NCI-H1436 treated with DMSO at 0.1 percent for 48 hours (cell line): ENCODE measurements around the gene THRB.

Source experiments
- DNase-seq: peaks from one replicate; lab custom pipeline; 2025; lab: John Stamatoyannopoulos, UW

Gene THRB

DNA sequence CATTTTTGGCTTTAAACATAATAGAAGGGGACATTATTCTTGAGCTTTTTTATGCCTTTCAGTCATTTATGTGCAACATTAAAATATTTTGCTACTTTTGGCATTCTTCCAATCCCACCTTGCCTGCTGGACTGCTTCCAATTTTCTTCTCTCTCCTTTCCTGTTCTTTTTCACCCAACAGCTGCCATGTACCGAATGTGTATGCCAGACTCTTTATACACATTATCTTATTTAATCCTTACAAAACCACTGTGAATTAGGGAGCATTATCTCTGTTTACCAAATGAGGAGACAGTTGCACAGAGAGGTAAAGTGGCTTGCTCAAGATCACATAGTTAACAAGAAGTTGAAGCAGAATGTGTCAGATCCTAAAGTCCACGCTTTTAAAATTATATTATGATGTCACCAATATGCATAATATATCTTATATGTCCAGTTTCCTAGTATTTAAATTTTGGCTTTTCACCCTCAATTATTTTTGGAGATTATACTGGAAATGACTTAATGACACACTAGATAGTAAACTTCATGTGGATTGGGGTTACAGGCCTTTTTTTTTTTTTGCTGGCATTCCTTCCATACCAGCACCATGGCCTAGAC lies 231.5 kb downstream of the THRB start:
- DNase-seq = no peak

DNA sequence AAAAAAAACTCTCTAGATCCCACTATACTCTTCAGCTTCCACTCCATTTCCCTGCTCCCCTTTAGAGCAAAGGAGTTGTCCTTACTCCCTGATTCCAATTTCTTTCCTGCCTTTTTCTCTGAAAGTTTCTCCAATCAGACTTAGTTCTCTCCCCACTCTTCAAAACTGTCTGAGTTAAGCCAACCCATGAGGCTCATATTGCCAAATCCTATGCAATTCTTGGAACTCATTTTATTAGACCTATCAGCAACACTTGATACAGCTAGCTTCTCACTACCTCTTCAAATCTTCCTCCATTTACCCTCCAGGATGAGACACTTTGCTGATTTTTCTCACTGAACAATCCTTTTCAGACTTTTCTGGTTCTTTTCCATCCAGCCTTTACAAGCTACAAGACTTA lies 233.1 kb downstream of the THRB start:
- no peak for DNase-seq

DNA sequence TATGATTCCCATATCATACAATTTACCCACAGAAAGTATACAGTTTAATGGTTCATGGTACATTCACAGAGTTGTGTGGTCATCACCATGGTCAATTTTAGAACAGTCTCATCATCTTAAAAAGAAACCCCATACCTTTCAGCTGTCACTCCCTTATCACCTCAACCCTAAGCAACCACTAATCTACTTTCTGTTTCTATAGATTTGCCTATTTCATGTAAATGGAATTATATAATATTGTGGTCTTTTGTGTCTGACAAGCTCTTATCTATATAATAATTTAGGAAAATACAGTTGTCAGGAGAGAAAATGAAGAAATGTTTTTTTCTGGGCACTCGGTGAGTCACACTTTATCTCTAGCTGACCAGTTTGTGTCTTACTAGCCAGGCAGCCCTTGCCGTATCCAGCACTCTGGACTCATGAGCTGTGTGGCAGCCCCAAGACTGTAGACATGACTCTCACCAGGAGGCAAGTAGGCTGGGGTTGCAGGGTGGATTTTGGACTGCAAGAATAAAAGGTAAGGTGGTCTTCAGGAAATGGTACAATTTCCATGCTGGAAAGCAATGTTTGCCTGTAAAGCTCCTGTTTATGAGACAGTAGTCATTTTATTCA lies 234.6 kb downstream of the THRB start:
- no peak for DNase-seq

DNA sequence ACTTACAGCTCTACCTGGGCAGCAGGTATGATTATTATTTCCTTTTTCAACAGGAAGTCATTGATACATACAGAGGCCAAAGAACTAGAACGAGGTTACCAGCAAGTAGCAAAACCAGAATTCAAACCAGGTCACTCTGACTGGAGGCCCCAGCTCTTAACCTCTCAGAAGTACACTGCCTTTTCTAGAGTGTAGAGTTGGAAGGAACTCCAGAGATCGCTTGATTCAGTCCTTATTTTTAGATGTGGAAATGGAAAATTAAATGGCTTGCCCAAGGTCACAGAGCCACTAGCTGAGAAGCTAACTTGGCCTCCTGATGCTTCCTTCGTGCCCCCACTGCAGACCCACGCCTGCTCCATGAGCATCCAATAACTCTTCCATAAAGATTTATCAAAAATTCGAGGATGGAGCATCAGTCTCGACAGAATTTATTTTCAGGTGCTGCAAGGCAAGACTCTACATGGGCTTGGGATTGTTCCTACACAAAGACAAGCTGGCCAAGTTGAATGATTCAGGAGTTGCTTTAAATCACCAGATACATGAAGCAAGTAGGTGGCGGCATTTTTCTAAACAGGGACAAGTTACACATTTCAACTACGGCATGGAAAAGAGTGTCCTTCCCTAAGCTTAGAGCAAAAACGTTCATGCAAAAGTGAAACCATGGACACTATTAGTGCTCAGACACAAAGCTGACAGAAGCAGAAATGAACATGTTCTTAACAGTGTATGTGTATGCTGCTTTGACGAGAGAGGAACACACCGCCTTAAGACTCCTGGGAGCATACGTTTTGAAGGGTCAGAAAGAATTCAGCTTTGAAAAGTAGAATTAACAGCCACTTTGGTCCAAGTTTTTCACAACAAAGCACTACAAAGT lies 235.7 kb downstream of the THRB start:
- DNase-seq = no peak

DNA sequence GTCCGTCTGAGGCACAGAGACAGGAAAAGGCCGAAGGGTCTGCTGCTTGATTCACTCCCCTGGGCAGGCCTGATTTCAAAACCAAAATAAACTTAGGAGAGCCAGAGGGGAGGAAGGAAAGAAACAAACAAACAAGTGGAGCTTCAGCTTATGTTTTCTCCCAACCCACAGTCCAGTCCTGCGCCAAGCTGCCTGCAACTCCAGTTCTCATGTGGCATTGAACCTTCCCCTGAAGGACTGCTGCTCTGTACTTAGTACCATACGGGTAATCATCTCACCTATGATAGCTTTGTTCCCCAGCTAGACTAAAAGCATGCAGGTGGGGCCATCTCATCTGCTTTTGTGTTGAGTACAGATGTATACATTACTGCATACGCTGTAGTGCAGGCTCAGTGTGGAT lies 236.4 kb downstream of the THRB start:
- no peak for DNase-seq

DNA sequence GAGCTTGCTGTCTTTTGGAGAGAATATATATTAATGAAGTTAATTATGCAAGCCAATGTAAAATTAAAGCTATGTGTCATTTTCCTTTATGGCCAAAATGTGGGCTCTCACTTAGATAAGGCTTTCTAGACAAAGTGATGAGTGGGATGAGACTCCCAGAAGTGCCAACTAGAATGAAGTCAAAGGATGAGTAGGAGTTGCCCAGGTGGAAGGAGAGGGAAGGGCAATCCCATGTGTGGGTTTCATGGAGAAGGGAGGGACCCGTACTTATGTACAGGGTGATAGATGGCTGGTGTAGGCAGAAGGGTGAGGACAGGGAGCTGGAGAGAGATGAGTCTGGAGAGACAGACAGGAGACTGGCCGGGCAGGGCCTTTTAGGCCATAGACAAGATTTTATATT lies 239.2 kb downstream of the THRB start:
- DNase-seq = no peak

DNA sequence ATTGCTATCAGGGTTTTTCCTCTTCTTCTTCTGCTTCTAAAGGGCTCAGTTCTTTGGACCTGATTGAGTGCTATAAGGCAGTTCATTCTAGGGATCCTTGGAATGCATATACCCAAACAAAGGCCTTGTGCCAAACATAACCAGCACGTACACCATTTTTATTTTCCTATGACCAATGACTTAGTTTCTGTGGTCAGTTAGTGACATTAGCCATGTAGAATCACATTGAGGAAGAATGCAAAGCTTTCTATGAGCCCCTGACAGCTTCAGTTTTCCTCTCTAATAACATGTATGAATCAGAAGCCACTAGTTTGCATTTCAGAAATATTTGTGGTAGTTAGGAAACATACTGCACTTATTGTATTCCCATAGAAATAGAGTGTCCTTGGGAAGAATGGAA lies 240.0 kb downstream of the THRB start:
- DNase-seq = no peak

DNA sequence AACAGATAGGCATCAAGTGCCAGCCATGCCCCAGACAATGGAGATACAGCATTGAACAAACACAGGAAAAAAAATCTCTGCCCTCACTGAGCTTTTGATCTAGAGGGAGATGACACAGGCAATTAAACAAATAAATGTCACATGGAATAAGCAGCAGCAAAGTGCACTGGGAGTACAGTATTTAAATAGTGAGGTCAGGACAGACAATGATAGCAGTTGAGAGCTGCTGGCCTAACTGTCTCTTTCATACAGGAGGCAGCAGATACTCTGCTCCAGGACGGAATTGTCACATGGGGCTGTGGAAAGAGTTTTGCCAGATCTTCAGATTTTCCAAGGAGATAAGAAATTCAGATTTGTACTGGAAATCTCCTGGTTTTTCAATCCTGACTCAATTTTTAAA lies 241.3 kb downstream of the THRB start:
- DNase-seq = no peak

DNA sequence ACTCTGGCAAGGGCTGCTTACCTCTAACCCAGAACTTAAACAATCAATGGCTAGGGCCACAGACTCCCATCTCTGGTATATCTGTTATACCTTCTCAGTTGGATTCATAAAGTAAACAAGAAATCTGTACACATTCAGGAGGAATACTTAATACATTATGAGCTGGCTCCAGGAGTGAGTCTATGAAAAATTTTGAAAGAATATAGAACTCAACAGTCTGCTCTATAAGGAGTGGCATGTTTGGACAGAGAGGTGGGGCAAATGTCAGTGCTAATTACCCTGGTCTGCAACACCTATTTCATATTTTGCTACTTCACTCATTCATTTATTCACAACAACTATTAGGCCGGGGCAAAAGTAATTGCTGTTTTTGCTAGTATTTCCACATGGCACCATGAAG lies 245.1 kb downstream of the THRB start:
- no peak for DNase-seq

DNA sequence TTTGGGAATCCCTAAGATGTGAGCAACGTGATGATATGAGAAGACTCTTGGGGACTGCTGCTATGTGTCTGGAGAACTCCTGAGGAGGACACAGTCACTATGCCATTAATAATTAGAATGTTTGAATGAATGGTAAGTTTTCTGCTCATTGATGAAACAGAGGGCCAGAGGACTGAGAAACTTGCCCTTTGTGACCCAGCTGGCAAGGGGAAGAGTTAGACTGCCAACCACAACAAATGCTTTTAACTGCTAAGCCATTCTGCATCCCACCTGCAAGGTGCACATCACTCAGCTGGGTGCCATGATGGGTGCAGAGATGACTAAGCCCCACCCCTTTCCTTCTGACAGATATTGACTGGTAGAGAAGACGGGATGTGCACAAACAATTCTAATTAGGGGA lies 249.6 kb downstream of the THRB start:
- DNase-seq = no peak

DNA sequence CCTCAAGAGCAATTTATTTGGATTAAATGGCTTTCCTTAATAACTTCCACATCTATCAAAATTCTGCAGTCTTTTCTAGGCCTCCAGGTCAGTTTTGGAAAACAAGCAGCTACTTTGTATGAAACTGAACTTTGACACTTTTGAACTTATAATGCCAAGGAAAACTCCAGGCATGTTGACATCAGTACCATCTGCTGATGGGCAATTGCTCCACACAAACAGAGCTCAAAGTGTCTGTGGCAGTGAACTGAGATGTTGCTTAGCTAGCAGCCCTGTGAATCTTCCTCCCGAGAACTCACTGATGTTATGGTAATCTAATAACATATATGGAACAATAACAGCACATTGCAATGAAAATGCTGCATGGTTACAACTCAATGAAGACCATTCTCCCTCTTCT lies 250.2 kb downstream of the THRB start:
- no peak for DNase-seq

DNA sequence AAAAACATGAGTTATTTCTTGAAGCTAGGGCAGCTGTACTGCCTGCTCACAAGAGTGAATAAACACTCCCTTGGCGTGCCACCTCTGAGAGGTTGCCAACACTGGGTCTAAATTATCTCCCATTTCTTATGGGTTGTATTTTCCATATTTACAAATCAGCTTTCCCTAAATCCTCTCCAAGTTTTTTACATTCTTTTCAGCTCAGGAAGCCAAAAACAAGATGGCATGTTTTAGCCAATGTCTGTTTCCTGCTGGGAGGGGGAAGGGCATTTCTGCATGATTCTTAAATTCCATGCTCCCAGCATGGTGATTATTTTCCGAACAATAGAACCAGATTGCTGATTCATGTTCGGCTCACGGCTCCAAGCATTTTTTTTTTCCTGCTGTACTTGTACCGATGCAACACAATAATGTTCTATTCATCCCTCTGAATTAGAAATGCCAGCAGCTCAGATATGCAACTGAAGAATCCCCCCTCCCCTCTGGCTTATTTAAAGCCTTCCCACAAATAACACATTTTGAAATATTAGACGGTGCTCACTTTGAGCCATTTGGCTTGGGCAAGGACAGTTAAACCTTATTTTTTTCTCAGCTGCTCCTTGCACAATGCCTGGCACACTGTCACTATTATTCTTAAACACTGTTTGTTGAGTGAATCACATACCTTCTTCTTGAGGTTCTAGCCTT lies 252.5 kb downstream of the THRB start:
- DNase-seq = no peak

DNA sequence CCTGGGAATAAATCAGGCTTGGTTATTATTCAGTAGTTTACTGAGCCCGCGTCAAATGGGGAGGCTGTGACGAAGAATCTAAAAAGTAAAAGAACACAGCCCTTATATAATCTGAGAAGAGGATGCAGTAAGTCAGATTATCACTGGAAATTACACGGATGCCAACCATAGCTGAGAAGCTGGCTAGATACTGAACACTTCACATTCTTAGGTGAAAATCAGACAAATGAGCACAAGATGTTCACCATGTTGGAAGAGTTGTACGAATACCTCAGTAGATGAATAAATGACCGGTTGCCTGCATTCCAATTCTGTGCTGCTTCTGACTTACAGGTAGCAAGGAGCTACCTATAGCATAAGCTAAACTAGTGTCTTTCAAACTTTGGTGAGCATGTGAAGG lies 254.3 kb downstream of the THRB start:
- no peak for DNase-seq

DNA sequence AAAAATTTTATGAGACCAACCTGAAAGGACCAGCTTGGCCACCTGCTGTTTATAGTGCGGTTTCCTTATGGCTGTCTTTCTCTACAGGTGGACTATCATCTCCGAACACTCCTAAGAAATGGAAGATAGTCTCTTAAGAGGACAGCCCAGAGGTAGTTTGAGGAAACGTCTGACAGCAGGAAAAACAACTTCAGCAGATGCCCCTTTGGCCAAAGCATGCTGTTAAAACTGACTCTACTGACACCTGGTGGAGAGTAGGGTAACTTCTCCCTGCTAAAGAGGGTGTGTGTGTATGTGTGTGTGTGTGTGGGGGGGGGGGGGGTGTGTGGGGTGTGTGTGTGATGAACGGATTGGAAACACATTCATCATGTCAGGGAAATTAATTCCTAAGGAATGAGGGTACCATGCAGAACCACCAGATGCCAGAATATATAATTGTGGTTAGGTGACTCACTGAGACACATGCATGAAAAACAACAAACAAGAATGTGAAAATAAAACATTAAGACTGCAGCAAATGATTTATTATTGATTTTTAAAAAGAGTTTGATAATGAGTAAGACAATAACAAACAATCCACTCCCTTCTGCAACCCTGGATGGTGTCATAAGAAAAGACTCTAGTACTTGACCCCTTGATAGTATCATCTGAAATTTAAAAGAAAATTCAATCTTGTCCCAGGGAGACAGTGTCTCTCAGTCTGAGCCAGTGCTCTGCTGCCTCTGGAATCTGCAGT lies 256.5 kb downstream of the THRB start:
- DNase-seq = no peak

DNA sequence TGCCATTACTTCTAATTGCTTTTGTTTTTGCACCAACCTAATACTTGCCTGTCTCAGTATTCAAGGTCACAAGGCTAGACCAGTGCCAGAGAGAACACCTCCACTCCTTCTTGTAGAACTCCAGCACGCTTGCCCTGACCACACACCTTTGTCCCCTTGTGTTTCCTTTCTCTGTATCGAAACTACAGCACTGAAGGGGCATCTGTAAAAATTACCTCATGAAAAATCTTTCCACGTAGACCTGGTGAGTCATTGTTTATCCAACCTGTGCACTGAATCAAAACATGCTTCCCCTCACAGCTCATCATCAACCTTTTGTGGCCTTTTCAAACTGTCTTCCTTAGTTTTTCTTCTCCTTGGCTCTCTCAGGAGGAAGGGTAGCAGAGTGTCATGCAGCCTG lies 259.5 kb downstream of the THRB start:
- no peak for DNase-seq

DNA sequence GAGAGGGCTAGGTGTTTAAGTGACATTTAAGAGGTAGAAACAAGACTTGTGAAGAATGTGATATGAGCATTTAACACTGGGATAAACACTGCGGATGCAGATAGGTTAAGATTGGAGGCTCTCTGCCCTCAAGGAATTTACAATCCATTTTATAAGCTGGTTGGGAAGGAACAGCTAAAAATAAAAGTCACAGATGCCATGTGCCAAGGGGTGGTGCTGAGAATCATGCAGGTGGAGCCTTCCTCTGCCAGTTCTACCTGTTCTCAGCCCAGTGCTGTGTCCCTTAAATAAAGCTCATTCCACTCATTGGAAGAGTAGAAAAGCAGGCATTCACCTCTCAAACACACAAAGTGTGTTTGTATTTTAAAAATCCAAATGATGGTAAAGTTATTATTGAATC lies 261.9 kb downstream of the THRB start:
- no peak for DNase-seq

DNA sequence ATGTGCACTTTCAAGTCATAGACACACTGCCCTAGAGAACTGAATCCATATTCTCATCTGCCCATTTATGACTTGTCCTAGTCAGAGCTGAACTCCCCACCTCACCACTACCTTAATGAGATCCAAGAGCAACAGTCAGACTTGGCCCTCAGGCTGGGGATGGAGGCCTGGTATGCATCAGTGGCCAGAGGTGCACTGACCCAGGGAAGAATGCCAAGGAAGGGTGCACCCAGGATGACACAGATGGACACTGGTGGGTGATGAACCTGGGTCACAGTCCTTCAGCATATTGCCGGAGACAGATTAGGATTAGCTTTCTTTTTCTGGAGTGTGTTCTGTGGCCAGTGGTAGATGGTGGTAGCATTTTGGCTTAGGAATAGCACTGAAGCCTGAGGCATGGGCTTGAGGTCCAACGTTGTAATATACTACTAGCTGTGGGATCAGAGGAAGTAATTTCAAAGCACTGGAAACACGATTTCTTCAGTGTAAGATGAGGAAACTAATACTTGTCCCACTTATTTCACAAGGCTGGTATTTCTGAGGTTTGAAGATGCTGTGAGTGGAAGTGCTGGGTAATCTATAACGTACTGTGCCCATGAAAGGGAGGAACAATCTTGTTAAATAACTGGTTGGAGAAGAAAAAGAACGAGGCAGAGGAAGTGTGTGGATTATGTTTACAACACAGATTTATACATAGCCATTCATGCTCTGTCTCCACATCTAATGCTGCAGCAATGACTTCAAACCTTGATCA lies 265.0 kb downstream of the THRB start:
- DNase-seq = no peak

DNA sequence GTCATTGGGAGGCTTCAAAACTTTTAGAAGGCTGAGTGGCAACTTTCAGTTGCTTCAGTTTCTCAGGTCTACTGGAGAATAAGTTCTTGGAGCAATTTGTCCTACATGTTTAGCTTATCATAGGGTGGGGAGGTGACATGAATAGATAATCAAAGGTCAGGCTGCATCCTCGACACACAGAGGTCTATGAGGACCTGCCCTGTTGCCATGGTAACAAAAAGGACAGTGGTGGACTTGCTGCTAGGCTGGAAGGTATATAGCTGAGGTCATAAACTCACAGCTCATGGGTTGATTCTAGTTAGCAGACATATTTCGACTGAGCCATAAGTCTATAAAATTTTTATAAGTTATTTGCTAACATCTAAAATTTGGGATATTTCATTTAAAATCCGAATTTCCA lies 267.0 kb downstream of the THRB start:
- DNase-seq = no peak

DNA sequence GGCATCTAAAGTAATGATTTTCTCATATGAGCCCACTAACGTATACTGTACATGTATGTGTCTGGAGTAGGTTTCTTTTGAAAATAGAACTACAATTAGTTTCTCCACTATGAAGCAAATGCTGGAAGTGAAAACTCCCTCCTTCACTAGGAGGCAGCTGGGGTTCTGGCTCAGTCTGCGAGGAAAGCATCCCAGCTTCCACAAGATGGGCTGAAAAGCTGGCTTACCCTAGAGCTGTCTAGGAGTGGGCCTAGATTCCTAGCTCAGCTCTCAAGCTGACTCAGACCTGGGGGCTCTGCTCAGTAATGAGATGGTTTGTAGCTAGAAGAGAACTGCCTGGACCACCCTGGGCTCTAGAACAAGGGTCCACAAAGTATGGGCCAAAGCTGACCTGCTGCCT lies 268.3 kb downstream of the THRB start:
- DNase-seq = no peak

DNA sequence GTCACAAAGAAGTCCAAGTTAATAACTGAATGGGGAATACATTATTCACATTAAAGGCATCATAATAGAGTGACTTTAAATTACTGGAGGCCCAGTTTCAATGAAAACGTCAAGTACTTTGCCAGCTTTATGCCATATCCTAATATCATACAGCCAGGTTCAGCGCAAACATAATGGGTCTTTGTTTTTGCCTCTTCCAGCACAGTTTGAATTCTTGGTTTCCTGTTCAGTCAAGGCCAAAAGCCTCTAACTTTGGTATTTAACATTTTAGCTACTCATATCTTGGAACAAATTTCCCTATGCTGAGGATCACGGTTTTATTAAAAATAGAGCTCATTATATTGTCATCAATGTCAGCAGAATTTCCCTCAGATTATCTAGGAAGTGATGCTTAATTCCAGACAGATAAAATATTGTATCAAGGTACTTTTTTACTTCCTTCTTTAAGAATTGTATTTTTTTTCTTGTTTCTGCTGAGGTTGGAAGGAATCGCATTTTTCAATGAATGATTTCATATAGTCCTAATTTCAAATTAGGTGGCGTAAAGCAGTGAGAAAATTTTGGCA lies 269.2 kb downstream of the THRB start:
- no peak for DNase-seq
